Fibroblast of the conjunctiva (primary cell): ENCODE measurements around the gene C6.

ENCODE experiments used
- DNase-seq: peaks from one replicate; pipeline ENCODE4 v3.0.0-alpha.2; 2010; ENCODE audit warnings: low read depth

C6 gene

GRCh38 chr5:41122459-41122858 lies 90.9 kb downstream of the C6 start:
- no peak for DNase-seq

- no peak for DNase-seq
These were observed 92.7 kb downstream of the C6 start for GRCh38 chr5:41120600-41120999.

DNA sequence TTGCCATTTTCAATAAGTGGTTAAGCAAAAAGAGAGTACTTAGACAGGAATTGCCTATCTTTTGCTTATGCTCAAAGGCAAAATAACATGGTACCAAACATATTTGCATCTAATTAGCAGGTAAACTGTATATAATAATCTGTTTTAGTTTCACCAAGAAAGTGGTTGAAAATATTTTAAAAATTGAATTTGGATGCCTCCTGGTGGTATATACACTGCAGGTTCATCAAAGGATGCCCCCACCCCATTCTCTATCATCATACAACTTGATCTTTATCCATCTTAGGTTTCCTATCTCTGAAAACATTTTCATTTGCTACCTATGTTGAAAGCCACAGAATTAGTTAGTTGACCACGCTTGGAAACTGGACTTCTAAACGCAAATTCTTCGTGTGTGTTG lies 95.2 kb downstream of the C6 start:
- DNase-seq, result no peak

DNA sequence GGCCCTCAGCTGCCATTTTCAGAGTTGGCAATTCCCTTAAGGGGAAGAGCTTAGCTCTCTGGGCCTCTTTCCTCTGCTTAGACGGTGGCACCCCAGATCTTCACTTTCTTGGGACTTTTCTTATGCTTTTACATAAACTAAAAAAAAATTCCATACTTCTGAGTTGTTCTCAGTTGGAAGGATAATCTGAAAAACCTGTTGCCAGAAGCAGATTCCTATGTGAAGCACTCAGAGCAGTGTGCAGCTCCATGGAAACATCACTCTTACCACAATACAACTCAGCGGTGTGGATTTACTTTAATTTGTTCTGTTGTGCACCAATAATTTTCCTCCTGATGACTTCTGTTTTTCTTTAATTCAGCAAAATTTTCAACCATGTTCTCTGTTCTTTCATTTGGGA lies 98.1 kb downstream of the C6 start:
- peak; percentile 82 for DNase-seq

GRCh38 chr5:41112486-41113455 lies 100.6 kb downstream of the C6 start:
- DNase-seq, result no peak

DNA sequence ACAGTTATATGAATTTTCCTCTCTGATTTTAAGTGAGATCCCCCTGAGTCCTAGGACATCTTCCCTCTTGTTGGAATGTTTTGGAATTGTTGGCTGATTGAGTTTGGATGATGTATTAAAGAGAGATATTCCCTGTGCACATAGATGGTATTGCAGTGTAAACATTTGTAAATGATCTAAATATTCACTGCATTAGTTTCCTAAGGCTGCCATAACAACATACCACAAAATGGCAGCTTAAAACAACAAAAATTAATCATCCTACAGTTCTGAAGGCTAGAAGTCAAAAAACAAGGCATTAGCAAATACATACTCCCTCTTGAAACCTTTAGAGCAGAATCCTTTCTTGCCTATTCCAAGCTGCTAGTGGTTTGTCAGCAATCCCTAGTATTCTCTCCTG lies 104.1 kb downstream of the C6 start:
- DNase-seq, result no peak

GRCh38 chr5:41102341-41102740 lies 111.0 kb downstream of the C6 start:
- no peak for DNase-seq

DNA sequence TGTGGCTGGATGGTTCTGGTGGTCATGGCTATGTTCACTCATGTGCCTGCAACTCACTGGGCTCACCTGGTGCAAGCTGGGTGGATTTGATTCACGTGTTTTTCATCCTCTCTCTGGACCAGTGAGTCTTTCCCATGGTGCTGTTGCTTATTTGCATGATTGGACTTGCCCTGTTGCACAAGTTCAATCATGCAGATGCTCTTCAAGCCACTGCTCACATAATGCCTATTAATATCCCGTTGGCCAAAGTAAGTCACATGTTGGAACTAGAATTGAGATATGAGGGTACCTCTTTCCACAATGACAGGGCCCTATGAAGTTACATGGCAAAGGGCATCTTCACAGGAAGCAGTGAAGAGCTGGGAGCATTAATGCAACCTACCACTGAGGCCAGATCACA lies 115.7 kb downstream of the C6 start:
- no peak for DNase-seq

GRCh38 chr5:41095324-41096101 lies 117.8 kb downstream of the C6 start:
- DNase-seq, result no peak

DNA sequence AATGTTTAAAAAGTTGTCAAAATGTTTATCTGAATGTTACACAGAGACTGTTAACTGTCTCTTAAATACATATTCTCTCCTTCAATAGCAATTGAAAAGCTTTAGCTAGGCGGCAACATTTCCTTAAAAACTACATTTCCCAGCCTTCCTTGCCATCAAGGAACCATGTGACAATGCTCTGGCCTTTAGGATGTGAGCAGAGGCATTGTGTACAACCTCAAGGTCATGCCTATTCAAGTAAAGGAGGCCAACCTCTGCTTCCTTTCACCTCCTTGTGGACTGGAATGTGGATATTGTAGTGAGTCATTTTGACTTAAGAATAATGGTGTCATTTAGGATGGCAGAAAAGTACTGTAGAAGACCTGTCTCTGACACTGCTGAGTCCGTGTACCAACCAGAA lies 118.5 kb downstream of the C6 start:
- DNase-seq, result no peak

GRCh38 chr5:41093803-41094202 lies 119.5 kb downstream of the C6 start:
- no peak for DNase-seq
